Progenitor cell of endocrine pancreas (in vitro differentiated cells): ENCODE results near the gene SEMA4A. TPM values are rescaled to one million over a fixed set of nuclear protein-coding genes. Genes with fewer than 3 reads are reported as not detected.
A peak's percentile ranks its signal among the peaks of the same experiment; 100 is the strongest.
"Not testable (repeated sequence)": the region's sequence is repeated elsewhere in the genome, so short reads cannot be mapped to it uniquely, and the experiment has no call there.

Experiments
- DNase-seq: peaks from one replicate; pipeline ENCODE4 v3.0.0; 2021; ENCODE audit warnings: low spot score; ENCODE audit not compliant: unreplicated experiment
- H3K27ac Mint-ChIP-seq: 2 replicates; pipeline ENCODE4 v1.8.0; 2021; ENCODE audit warnings: mild to moderate bottlenecking, moderate library complexity, mixed read lengths
- H3K27me3 Mint-ChIP-seq: 2 replicates; pipeline ENCODE4 v1.8.0; 2021; ENCODE audit warnings: mixed read lengths
- H3K36me3 Mint-ChIP-seq: 2 replicates; pipeline ENCODE4 v1.8.0; 2022; ENCODE audit warnings: mixed read lengths; ENCODE audit not compliant: insufficient read depth
- H3K4me1 Mint-ChIP-seq: 2 replicates; pipeline ENCODE4 v1.8.0; 2021; ENCODE audit warnings: low read depth, mixed read lengths
- H3K4me3 Mint-ChIP-seq: 2 replicates; pipeline ENCODE4 v1.8.0; 2021; ENCODE audit warnings: low read depth, mild to moderate bottlenecking, moderate library complexity, mixed read lengths
- H3K9me3 Mint-ChIP-seq: 2 replicates; pipeline ENCODE4 v1.8.0; 2021; ENCODE audit warnings: low read depth, mixed read lengths
- CTCF ChIP-seq: fragments of 200-600 bp; sonication (generic); IDR thresholded peaks from one replicate; pipeline ENCODE4 v1.5.0; 2021; ENCODE audit warnings: antibody characterized with exemption, mild to moderate bottlenecking; ENCODE audit not compliant: unreplicated experiment
- total RNA-seq: library from RNA; stranded (reverse); gene quantifications from 2 replicates; pipeline ENCODE4 v1.2.1, GENCODE V29; 2021

Gene SEMA4A
- total RNA-seq, 1 donor from 2014 or later, result 2.1 TPM

DNA sequence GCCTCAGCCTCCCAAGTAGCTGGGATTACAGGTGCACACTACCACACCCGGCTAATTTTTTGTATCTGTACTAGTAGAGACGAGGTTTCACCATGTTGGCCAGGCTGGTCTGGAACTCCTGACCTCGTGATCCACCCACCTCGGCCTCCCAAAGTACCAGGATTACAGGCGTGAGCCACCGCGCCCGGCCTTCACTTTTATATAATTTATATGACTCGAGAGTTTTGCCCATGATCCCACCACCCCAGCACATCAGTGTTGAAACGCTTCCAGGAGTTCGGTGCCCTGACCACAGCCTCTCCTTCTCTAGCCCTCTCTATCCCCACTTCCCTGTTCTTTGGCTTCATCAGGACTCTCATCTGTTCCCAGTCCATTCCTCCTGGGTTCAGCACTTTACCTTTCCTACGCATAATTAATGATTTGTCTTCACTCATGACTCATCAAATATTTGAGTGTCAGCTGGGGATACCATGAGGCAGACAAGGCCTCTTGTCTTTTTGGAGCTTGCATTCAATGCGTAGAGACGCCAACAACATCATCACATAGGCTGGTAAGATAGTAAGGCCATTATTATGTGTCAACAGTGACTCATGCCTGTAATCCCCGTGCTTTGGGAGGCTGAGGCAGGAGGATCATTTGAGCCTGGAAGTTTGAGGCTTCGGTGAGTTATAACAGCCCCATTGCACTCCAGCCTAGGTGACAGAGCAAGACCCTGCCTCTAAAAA lies 60.8 kb downstream of the SEMA4A start:
- no peak for DNase-seq
- TF ChIP-seq CTCF, result no peak
- Mint-ChIP-seq H3K27me3 (no peaks in the 10 kb centered on the region), H3K4me3 (peak overlapping the region; percentile 65), H3K36me3 (peaks cover 4% of the 10 kb centered on the region), H3K9me3 (no peaks in the 10 kb centered on the region), H3K4me1 (peaks cover 10% of the 10 kb centered on the region), H3K27ac (peak overlapping the region; percentile 62)

- not testable (repeated sequence) for H3K4me3 Mint-ChIP-seq, DNase-seq, H3K9me3 Mint-ChIP-seq, H3K27ac Mint-ChIP-seq, H3K27me3 Mint-ChIP-seq, H3K36me3 Mint-ChIP-seq, H3K4me1 Mint-ChIP-seq
Observed at GRCh38 chr1:156216361-156217086, 63.1 kb downstream of the SEMA4A start.

- DNase-seq, result no peak
- Mint-ChIP-seq H3K27me3 (no peaks in the 10 kb centered on the region), H3K27ac (peak overlapping the region; percentile 36), H3K4me1 (peaks cover 7% of the 10 kb centered on the region), H3K4me3 (no peak overlapping the region), H3K9me3 (no peaks in the 10 kb centered on the region), H3K36me3 (peaks cover 13% of the 10 kb centered on the region)
- no peak for TF ChIP-seq CTCF
Observed at GRCh38 chr1:156217871-156218270, 64.5 kb downstream of the SEMA4A start.

GRCh38 chr1:156220226-156220625 lies 66.8 kb downstream of the SEMA4A start:
- H3K27me3 Mint-ChIP-seq, result no peaks in the 10 kb centered on the region
- H3K4me3 Mint-ChIP-seq, result no peak overlapping the region
- no peaks in the 10 kb centered on the region for H3K4me1 Mint-ChIP-seq
- DNase-seq, result no peak
- TF ChIP-seq CTCF, result no peak
- H3K36me3 Mint-ChIP-seq, result peaks cover 19% of the 10 kb centered on the region
- no peaks in the 10 kb centered on the region for H3K9me3 Mint-ChIP-seq
- no peak overlapping the region for H3K27ac Mint-ChIP-seq

DNA sequence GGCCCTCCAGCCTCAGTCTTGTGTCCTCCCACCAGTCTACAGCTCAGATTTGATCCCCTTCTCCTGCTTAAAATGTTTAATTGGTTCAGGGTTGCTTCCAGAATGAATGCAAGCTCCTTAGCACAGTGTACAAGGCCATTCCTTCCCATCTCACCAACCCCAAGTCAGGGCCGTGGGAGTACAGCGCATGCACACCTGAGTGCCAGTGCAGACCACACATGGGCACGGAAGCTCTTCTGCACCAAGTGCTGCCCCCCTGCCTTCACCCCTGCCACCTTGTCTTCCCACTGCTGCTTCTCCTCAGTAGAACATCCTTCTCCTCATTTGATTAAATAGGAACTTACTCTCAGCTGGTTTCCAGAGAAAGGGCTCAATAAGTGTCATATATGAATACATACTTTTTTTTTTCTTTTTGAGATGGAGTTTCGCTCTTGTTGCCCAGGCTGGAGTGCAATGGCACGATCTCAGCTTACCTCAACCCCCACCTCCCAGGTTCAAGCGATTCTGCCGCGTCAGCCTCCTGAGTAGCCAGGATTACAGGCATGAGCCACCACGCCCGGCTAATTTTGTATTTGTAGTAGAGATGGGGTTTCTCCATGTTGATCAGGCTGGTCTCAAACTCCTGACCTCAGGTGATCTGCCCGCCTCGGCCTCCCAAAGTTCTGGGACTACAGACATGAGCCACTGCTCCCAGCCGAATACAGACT lies 68.8 kb downstream of the SEMA4A start:
- DNase-seq, result no peak
- H3K9me3 Mint-ChIP-seq, result no peaks in the 10 kb centered on the region
- no peak for TF ChIP-seq CTCF
- H3K4me3 Mint-ChIP-seq, result no peak overlapping the region
- H3K36me3 Mint-ChIP-seq, result peaks cover 25% of the 10 kb centered on the region
- H3K4me1 Mint-ChIP-seq, result peaks cover 3% of the 10 kb centered on the region
- H3K27me3 Mint-ChIP-seq, result no peaks in the 10 kb centered on the region
- no peak overlapping the region for H3K27ac Mint-ChIP-seq
